NT2/D1 (cell line): ENCODE results near the gene DOCK10.

Experiments used
- SUZ12 ChIP-seq: IDR thresholded peaks from 2 replicates; pipeline ENCODE4 v1.6.1; 2011; ENCODE audit not compliant: insufficient read length, insufficient read depth; ENCODE audit errors: extremely low read depth
- YY1 ChIP-seq: IDR thresholded peaks from 2 replicates; pipeline ENCODE4 v1.6.1; 2011; ENCODE audit not compliant: insufficient read length, insufficient read depth
- ZNF274 ChIP-seq: IDR thresholded peaks from 2 replicates; pipeline ENCODE4 v1.6.1; 2011; ENCODE audit warnings: mild to moderate bottlenecking, low read depth, low read length

DNA sequence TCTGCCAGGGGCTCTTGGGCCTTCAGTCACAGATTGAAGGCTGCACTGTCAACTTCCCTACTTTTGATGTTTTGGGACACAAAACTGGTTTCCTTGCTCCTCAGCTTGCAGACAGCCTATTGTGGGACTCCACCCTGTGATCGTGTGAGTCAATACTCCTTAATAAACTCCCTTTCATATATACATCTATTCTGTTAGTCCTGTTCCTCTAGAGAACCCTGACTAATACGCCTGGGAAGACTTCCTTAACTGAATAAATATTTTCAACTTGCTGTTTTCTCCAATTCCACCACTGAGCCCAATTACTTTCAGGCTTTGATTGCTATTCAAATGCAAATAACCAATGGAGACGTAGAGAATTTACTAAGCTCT, 264.7 kb downstream of the DOCK10 start:
- TF ChIP-seq YY1 (no peak), ZNF274 (no peak), SUZ12 (no peak)
